DMS53 (cell line): Measurements from ENCODE around the gene MCU.
A peak's percentile ranks its signal among the peaks of the same experiment; 100 is the strongest.
"Not testable (repeated sequence)": the region's sequence is repeated elsewhere in the genome, so short reads cannot be mapped to it uniquely, and the experiment has no call there.

Source experiments
- DNase-seq: peaks from one replicate; lab custom pipeline; 2025; lab: John Stamatoyannopoulos, UW

MCU gene

DNA sequence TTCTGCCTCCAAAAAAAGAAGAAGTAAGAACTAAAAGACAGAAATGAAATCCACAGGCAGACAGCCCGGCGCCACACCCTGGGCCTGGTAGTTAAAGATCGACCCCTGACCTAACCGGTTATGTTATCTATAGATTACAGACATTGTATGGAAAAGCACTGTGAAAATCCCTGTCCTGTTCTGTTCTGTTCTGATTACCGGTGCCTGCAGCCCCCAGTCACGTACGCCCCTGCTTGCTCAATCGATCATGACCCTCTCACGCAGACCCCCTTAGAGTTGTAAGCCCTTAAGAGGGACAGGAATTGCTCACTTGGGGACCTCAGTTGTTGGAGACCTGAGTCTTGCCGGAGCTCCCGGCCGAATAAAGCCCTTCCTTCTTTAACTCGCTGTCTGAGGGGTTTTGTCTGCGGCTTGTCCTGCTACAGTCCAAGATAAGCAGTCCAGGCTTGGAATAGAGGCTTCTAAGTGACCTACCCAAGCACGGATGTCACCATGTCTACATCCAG lies 212.1 kb downstream of the MCU start:
- not testable (repeated sequence) for DNase-seq

DNA sequence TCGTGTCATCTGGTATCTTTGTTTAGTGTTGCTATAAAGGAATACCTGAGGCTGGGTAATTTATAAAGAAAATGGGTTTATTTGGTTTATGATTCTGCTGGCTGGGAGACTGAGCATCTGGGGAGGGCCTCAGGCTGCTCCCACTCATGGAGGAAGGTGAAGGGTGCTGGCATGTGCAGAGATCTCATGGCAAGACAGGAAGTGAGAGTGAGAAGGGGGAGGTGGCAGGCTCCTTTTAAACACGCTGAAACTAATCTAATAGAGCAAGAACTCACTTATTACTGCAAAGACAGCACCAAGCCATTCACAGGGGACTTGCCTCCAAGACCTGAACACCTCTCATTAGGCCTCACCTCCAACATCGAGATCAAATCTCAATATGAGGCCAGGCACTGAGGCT lies 212.9 kb downstream of the MCU start:
- no peak for DNase-seq

DNA sequence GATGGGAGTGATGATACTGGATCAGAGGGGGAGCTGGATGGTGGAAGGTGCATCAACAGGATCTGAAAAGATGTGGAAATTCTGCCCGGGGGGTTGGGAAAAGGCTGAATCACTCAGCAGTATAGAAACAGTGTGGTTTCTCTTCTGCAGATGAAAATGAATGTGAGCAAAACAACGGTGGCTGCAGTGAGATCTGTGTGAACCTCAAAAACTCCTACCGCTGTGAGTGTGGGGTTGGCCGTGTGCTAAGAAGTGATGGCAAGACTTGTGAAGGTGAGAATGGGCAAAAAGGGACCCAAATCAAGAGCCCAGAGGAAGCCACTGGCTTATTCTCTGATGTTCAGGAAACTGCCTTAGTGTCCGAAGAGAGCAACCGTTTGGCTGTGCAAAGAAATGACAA lies 214.5 kb downstream of the MCU start:
- DNase-seq: no peak

DNA sequence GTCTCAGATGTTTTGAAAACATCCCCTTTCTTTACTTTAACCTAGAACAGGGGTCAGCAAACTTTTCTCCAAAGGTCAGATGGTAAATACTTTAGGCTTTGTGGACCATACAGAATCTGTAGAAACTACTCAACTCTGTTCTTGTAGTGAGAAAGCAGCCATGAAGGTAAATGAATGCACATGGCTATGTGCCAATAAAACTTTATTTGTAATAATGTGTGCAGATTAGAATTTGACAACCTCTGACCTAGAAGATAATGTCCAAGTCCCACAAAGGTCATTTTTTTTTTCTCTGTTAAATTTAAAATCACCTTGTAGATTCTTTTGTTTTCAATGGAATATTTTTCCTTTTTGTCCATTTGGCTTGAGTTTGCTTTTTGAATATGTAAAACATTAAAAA lies 218.8 kb downstream of the MCU start:
- no peak for DNase-seq

DNA sequence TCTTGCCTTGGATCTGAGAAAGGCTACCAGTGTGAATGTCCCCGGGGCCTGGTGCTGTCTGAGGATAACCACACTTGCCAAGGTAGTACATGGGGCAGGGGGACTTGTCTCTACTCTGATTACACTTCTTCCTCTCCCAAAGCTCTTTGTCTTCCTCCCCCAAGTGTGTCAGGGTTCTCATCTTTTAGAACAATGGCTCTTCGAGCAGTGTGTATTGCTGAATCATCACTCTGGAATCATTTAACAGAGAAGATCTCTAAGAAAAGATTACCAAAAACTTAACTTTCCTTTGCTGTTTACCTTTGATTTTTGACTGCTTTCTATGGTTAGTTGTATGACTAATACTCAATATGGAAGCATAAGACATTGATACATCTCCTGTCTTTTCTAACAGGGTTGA lies 219.8 kb downstream of the MCU start:
- no peak for DNase-seq

DNA sequence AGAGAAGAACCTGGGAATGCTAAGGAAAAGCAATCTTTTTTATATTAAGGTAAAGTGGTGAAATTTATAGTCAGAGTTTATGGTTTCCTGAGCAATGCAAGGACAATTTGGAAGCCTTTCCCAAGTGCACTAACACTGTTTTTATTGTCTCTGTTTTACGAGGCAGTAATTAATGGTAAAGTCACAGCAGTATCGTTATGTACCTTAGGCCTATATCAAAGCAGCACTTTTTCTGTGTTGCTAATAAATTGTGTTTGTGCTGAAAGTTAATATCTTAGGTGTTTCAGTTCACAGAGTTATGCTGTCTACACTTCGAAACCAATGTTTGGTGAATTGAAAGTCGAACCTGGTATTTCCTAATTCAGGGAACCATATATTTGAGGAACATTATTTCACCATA lies 220.8 kb downstream of the MCU start:
- no peak for DNase-seq

DNA sequence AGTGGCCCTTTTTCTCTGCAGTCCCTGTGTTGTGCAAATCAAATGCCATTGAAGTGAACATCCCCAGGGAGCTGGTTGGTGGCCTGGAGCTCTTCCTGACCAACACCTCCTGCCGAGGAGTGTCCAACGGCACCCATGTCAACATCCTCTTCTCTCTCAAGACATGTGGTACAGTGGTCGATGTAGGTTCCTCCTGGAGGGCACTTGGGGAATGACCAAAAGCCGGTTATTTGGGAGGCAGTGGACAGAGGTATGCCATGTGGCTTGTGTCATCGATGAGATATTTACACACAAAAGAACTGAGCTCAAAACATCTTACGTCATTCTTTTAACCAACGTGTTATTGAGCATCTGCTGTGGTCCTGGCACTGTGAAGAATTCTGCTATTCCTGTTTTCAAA lies 221.3 kb downstream of the MCU start:
- no peak for DNase-seq

DNA sequence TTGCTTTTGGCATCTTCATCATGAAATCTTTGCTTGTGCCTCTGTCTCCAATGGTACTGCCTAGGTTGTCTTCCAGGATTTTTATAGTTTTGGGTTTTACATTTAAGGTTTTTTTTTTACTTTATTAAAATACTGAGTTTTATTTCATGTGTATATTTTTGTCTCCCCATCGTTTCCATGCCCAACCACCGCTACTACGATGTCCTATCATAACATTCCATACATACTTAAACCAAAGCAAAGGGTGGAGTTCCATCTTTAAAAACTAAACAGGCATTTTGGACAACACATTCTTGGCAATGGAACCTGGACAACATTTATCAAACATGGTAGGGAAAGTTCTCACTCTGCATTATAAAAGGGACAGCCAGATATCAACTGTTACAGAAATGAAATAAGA lies 225.3 kb downstream of the MCU start:
- not testable (repeated sequence) for DNase-seq

DNA sequence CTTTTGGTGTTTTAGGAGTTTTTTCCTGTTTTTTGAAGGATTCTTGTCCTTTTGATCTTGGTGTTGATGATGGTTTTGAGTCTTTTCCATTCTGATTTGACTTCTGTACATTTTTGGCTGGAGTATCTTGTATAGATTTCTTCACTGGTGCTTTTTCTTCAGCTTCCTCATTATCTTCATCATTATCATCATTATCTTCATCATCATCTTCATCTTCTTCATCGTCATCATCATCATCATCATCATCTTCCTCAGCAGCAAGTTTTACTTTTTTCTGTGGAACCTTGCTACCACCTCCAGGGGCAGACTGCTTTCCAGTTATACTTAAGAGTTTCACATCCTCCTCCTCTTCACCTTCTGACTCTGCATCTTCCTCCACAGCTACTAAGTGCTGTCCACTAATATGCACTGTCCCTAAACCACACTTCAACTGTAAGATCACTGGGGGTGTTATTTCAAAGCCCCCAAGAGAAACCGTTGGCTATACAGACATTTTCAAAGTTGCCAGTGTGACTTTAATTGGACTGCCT lies 225.9 kb downstream of the MCU start:
- DNase-seq: not testable (repeated sequence)

DNA sequence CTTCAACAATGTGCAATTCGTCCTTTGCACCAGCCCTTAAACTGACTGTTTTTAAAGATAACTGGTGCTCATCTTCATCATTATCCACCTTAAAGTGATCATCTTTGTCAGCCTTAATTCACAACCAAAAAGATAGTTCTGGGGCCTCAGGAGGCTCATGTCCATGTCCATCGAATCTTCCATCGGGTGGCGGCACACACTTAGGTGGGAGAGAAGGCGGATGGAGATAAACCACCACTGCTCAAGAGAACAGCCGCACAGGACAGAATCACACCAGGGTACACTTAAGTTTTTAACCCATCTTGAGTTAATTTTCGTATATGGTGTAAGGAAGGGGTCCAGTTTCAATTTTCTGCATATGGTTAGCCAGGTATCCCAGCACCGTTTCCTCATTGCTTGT lies 226.4 kb downstream of the MCU start:
- DNase-seq: peak; percentile 7

DNA sequence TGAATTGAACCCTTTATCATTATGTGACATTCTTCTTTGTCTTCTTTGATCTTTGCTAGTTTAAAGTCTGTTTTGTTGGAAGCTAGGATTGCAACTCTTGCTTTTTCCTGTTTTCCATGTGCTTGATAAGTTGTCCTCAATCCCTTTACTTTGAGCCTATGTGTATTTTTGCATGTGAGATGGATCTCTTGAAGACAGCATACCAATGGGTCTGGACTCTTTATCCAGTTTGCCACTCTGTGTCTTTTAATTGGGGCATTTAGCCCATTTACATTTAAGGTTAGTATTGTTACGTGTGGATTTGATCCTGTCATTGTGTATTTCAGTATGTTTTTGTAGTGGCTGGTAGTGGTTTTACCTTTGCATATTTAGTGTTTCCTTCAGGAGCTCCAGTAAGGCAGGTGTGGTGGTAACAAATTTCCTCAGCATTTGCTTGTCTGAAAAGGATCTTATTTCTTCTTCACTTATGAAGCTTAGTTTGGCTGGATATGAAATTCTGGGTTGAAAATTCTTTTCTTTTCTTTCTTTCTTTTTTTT lies 229.3 kb downstream of the MCU start:
- DNase-seq: not testable (repeated sequence)

DNA sequence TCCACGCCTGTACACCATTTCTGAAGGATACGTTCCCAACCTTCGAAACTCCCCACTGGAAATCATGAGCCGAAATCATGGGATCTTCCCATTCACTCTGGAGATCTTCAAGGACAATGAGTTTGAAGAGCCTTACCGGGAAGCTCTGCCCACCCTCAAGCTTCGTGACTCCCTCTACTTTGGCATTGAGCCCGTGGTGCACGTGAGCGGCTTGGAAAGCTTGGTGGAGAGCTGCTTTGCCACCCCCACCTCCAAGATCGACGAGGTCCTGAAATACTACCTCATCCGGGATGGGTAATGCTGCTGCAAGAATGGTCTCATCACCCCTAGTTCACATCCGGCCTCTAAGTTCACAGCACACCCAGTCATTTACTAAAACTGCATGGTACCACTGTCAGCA lies 232.4 kb downstream of the MCU start:
- DNase-seq: no peak

DNA sequence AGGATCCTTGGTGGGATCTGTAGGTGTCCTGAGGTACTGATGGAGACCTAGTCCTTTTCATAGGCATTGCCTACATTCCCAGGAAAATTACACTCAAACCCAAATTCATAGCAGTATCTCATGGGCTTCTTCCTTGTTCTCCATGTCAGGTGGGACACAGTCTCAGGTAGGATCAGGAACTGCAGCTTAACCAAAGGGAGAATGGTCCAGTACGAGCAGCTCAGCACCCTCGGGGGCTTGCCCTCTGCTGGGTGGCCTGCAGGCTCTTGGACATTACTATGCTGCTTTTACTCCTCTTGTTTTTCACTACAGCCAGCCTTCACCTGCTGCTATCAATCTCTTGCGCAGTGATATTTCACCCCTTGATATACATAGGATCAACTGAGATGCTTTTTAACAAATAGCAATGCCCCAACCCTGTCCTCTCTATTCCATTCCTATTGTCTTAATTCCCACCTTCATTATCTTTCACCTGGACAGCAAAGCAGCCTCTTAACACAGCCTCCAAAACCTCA lies 234.1 kb downstream of the MCU start:
- DNase-seq: no peak

DNA sequence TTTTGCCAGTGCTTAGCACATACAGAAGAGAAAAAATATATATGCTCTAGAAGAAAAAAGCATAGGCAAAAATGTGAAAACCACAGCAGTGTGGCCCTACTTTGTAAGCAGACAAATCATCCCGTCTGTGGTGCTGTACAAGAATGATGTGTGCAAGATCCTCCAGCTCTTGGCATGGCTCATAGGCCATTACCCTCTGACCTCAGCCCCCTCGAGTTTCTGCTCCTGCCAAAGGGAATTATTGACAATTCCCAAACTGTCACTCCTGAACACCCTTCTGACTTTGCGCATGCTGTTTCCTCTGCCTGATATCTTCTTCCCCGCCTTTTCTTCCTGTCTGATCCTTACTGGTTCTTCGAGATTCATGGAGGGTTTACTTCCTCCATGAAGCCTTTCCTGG lies 235.5 kb downstream of the MCU start:
- DNase-seq: no peak

DNA sequence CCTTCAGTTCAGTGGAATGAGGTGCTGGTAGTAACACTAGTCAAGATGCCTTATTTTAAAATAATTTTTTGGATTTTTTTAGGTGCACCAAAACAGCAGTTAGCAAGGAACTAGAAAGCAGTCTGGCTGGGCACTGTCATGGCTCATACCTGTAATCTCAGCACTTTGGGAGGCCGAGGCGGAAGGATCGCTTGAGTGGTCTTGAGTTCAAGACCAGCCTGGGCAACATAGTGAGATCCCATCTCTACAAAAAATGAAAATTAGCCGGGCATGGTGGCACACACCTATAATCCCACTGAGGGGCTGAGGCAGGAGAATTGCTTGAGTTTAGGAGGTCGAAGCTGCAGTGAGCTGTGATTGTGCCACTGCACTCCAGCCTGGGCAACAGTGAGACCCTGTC lies 236.9 kb downstream of the MCU start:
- DNase-seq: no peak

DNA sequence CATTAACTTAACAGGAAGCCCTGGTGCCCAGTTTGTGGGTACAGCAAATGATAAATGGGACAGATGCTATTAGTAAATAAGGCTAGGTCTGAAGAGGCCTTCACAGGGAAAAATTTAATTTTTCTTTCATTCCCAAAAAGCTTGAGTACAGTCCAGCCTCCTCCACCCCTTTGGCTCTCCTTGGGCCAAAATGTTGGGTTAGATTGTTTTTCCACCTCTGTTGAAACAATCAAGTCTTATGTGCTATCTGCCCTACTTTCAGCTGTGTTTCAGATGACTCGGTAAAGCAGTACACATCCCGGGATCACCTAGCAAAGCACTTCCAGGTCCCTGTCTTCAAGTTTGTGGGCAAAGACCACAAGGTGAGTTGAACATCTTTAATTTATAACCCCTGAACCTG lies 238.3 kb downstream of the MCU start:
- no peak for DNase-seq

DNA sequence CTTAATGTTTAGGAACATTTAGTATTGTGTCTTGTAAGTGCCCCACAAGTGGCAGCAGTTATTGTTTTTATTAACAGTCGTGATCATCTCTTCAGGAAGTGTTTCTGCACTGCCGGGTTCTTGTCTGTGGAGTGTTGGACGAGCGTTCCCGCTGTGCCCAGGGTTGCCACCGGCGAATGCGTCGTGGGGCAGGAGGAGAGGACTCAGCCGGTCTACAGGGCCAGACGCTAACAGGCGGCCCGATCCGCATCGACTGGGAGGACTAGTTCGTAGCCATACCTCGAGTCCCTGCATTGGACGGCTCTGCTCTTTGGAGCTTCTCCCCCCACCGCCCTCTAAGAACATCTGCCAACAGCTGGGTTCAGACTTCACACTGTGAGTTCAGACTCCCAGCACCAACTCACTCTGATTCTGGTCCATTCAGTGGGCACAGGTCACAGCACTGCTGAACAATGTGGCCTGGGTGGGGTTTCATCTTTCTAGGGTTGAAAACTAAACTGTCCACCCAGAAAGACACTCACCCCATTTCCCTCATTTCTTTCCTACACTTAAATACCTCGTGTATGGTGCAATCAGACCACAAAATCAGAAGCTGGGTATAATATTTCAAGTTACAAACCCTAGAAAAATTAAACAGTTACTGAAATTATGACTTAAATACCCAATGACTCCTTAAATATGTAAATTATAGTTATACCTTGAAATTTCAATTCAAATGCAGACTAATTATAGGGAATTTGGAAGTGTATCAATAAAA lies 240.5 kb downstream of the MCU start:
- DNase-seq: no peak

DNA sequence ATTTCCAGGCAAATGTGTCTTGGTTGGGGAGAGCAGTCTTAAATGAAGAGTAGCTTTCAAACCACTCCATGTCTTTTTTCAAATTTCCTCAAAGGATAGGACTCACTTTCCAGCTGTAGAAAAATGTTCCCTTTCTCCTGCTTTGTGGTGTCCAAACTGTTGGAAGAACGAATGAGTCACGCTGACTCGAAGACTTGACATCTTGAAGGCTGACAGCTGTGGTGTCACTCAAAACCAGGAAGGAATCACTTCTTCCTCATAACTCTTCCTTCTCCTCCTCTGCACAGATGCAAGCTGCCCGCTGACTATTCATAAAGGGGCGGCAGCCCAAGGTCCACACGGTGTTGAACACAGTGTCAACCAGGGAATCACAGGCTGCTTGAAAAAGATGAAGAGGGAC lies 243.4 kb downstream of the MCU start:
- DNase-seq: no peak
